B cell (primary cell): Measurements from ENCODE around the gene B4GALT1. TPM values are rescaled to one million over a fixed set of nuclear protein-coding genes. Genes with fewer than 3 reads are reported as not detected.

ENCODE experiments used
- ATAC-seq: fragments of 200-7000 bp; cut with Tn5 transposase; one replicate; pipeline ENCODE4 v1.10.0; 2021; ENCODE audit warnings: low read depth, mild to moderate bottlenecking, moderate number of reproducible peaks, moderate library complexity
- CTCF ChIA-PET: fragments of 350-600 bp; sonication (Branson Sonifier 250); formaldehyde crosslinking; loops from one replicate; lab custom pipeline; 2021; ENCODE audit warnings: antibody characterized with exemption, inconsistent platforms; lab: Charles Lee
- POLR2A ChIA-PET: fragments of 350-600 bp; sonication (Branson Sonifier 250); formaldehyde crosslinking; loops from one replicate; lab custom pipeline; 2021; ENCODE audit warnings: antibody characterized with exemption; lab: Charles Lee
- DNase-seq: peaks from one replicate; pipeline ENCODE4 v3.0.0; 2013
- H2AFZ ChIP-seq: 2 replicates; pipeline ENCODE4 v1.6.1; 2012; ENCODE audit warnings: mild to moderate bottlenecking, low read depth, low read length; ENCODE audit not compliant: insufficient read depth, poor library complexity, severe bottlenecking
- H3K27ac ChIP-seq, 2 donors: 1 replicate in 1 of 2; 2 replicates in 1 of 2; pipeline ENCODE4 v1.5.1; 2012 to 2013; ENCODE audit warnings: low read length in 2 of 2, mild to moderate bottlenecking in 2 of 2, moderate library complexity in 1 of 2
- H3K27me3 ChIP-seq, 4 experiments: fragments of 200-600 bp in 1 of 4; sonication (generic) in 1 of 4; replicated peaks in 1 of 4; 1 replicate in 2 of 4; 2 replicates in 2 of 4; pipeline versions ENCODE4 v1.6.1 to v1.7.0; 2013 to 2016; ENCODE audit warnings: low read length in 3 of 4, mild to moderate bottlenecking in 2 of 4, mixed read lengths in 1 of 4, moderate library complexity in 1 of 4; ENCODE audit not compliant: insufficient read depth in 4 of 4, control insufficient read depth in 3 of 4; ENCODE audit errors: control extremely low read depth in 1 of 4
- H3K36me3 ChIP-seq, 2 experiments: replicated peaks in 1 of 2; 1 replicate in 1 of 2; 2 replicates in 1 of 2; pipeline versions ENCODE4 v1.6.1 to v1.7.1; 2013; ENCODE audit warnings: low read length in 1 of 2; ENCODE audit not compliant: insufficient read depth in 2 of 2, control insufficient read depth in 1 of 2; ENCODE audit errors: control extremely low read depth in 1 of 2, extremely low read depth in 1 of 2
- H3K4me1 ChIP-seq, 2 donors: fragments of 200-600 bp in 1 of 2; sonication (generic) in 1 of 2; 1 replicate in 1 of 2; 2 replicates in 1 of 2; pipeline versions ENCODE4 v1.5.1 to v1.6.1; 2013 to 2017; ENCODE audit warnings: low read length in 2 of 2; ENCODE audit not compliant: control insufficient read depth in 2 of 2, insufficient read depth in 2 of 2
- H3K4me2 ChIP-seq: replicated peaks from 2 replicates; pipeline ENCODE3; 2012; ENCODE audit warnings: mild to moderate bottlenecking, low read depth, low read length; ENCODE audit not compliant: poor library complexity, severe bottlenecking
- H3K4me3 ChIP-seq, 5 experiments: fragments of 200-600 bp in 1 of 5; sonication (generic) in 1 of 5; 1 replicate in 3 of 5; 2 replicates in 2 of 5; pipeline versions ENCODE4 v1.5.1 to v1.7.0; 2011 to 2016; ENCODE audit warnings: low read length in 4 of 5, mild to moderate bottlenecking in 4 of 5, low read depth in 2 of 5, control low read depth in 1 of 5, moderate library complexity in 1 of 5; ENCODE audit not compliant: insufficient read depth in 1 of 5; ENCODE audit errors: control extremely low read depth in 1 of 5, extremely low read depth in 1 of 5
- H3K79me2 ChIP-seq: fragments of 200-600 bp; sonication (generic); one replicate; pipeline ENCODE4 v1.6.0; 2016; ENCODE audit warnings: low read length; ENCODE audit not compliant: control insufficient read depth, insufficient read depth
- H3K9ac ChIP-seq: fragments of 200-600 bp; sonication (generic); 2 replicates; pipeline ENCODE4 v1.6.1; 2017; ENCODE audit warnings: mild to moderate bottlenecking, low read length, moderate library complexity
- H3K9me3 ChIP-seq, 3 donors: one replicate each; pipeline versions ENCODE4 v1.6.1 to v1.7.1; 2013; ENCODE audit warnings: low read length in 2 of 3; ENCODE audit not compliant: control insufficient read depth in 2 of 3, insufficient read depth in 1 of 3; ENCODE audit errors: control extremely low read depth in 1 of 3
- H4K20me1 ChIP-seq: 2 replicates; pipeline ENCODE4 v1.6.0; 2012; ENCODE audit warnings: mild to moderate bottlenecking, low read length; ENCODE audit not compliant: insufficient read depth, control insufficient read depth, poor library complexity, severe bottlenecking
- H3K27ac Mint-ChIP-seq: one replicate; pipeline ENCODE4 v1.8.0; 2021; ENCODE audit warnings: mixed read lengths
- H3K27me3 Mint-ChIP-seq: one replicate; pipeline ENCODE4 v1.8.0; 2021; ENCODE audit warnings: mixed read lengths
- H3K4me1 Mint-ChIP-seq: one replicate; pipeline ENCODE4 v1.8.0; 2021; ENCODE audit warnings: mixed read lengths
- H3K4me3 Mint-ChIP-seq: one replicate; pipeline ENCODE4 v1.8.0; 2021; ENCODE audit warnings: mixed read lengths
- H3K9me3 Mint-ChIP-seq: one replicate; pipeline ENCODE4 v1.8.0; 2022; ENCODE audit warnings: mixed read lengths; ENCODE audit not compliant: insufficient read depth
- EZH2 ChIP-seq: IDR thresholded peaks from 2 replicates; pipeline ENCODE4 v1.6.1; 2012; ENCODE audit warnings: borderline replicate concordance, low read depth, mild to moderate bottlenecking, moderate library complexity, low read length; ENCODE audit not compliant: insufficient read depth, poor library complexity, severe bottlenecking
- WGBS: methylation state at CpG from one replicate; pipeline ENCODE4 v1.1.5; 2013; ENCODE audit warnings: missing lambda C conversion rate; ENCODE audit not compliant: insufficient coverage; 5-methylcytosine and 5-hydroxymethylcytosine counted together
- intact Hi-C: fragments of 100-400 bp; cut with micrococcal nuclease; formaldehyde crosslinking; loops from one replicate; pipeline ENCODE4 v1.10.0; 2022
- polyA plus RNA-seq: library from polyadenylated mRNA; depleted of rRNA; stranded (reverse); fragments of >200 nt; gene quantifications from 2 replicates; pipeline ENCODE4 v1.2.3, GENCODE V29; 2012
- total RNA-seq, 2 donors: library from RNA; stranded (reverse); fragments of 120-200 nt in 1 of 2; gene quantifications; 1 replicate in 1 of 2; 2 replicates in 1 of 2; pipeline versions ENCODE4 v1.2.3 to v1.2.4, GENCODE V29; 2013 to 2022
- TF ChIP-seq, protein P1 (sequence below): fragments of 200-600 bp; IDR thresholded peaks from one replicate; pipeline ENCODE4 v1.8.0; 2022; ENCODE audit warnings: antibody characterized with exemption, mild to moderate bottlenecking

Gene B4GALT1
- total and polyA plus RNA-seq, 2 donors (not counting 1 experiment from before 2014, with no cell fraction given): 49.2 to 201 TPM

DNA sequence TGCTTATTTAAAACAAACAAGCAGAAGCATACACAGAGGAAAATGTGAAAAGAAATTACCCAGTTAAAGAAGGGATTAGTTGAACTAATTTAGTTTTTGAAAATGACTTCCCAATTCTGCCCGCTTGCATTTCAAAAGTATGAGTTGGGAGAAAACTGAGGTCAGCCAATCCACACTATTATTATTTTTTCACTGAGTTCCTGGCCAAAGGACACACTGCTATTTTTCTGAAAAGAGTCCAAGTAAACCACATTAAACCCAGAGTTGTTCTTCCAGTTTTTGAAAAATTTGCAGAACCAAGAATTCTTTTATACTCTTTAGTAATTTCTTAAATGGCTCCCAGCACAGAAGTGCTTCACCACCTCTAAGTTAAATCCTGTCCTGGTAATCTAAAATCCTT is 98.1 kb downstream of the B4GALT1 start:
- H3K79me2 ChIP-seq: peaks cover 40% of the 10 kb centered on the region
- peaks cover 15 to 81% of the 10 kb centered on the region in 2 experiments for H3K36me3 ChIP-seq
- ChIA-PET POLR2A (no interaction called here), CTCF (no interaction called here)
- no peak overlapping the region for H2AFZ ChIP-seq
- H3K27ac Mint-ChIP-seq: no peak overlapping the region
- no CpG with 5 or more reads among the region's 1 CpG for WGBS
- peaks cover 17% of the 10 kb centered on the region for H4K20me1 ChIP-seq
- intact Hi-C loops: no loop called here
- H3K4me3 Mint-ChIP-seq: no peak overlapping the region
- H3K27me3 ChIP-seq: no peaks in the 10 kb centered on the region
- H3K4me2 ChIP-seq: no peak overlapping the region
- no peak for DNase-seq
- H3K9me3 Mint-ChIP-seq: no peaks in the 10 kb centered on the region
- ATAC-seq: no peak
- H3K4me1 Mint-ChIP-seq: peaks cover 29% of the 10 kb centered on the region
- H3K4me1 ChIP-seq: peaks cover 13 to 15% of the 10 kb centered on the region in 2 donors
- H3K27ac ChIP-seq: no peak overlapping the region
- TF ChIP-seq, protein P1, sequence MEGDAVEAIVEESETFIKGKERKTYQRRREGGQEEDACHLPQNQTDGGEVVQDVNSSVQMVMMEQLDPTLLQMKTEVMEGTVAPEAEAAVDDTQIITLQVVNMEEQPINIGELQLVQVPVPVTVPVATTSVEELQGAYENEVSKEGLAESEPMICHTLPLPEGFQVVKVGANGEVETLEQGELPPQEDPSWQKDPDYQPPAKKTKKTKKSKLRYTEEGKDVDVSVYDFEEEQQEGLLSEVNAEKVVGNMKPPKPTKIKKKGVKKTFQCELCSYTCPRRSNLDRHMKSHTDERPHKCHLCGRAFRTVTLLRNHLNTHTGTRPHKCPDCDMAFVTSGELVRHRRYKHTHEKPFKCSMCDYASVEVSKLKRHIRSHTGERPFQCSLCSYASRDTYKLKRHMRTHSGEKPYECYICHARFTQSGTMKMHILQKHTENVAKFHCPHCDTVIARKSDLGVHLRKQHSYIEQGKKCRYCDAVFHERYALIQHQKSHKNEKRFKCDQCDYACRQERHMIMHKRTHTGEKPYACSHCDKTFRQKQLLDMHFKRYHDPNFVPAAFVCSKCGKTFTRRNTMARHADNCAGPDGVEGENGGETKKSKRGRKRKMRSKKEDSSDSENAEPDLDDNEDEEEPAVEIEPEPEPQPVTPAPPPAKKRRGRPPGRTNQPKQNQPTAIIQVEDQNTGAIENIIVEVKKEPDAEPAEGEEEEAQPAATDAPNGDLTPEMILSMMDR: no peak
- TF ChIP-seq EZH2: no peak
- no peaks in the 10 kb centered on the region for H3K27me3 Mint-ChIP-seq
- no peak overlapping the region for H3K4me3 ChIP-seq
- H3K9me3 ChIP-seq: no peaks in the 10 kb centered on the region
- no peak overlapping the region for H3K9ac ChIP-seq

DNA sequence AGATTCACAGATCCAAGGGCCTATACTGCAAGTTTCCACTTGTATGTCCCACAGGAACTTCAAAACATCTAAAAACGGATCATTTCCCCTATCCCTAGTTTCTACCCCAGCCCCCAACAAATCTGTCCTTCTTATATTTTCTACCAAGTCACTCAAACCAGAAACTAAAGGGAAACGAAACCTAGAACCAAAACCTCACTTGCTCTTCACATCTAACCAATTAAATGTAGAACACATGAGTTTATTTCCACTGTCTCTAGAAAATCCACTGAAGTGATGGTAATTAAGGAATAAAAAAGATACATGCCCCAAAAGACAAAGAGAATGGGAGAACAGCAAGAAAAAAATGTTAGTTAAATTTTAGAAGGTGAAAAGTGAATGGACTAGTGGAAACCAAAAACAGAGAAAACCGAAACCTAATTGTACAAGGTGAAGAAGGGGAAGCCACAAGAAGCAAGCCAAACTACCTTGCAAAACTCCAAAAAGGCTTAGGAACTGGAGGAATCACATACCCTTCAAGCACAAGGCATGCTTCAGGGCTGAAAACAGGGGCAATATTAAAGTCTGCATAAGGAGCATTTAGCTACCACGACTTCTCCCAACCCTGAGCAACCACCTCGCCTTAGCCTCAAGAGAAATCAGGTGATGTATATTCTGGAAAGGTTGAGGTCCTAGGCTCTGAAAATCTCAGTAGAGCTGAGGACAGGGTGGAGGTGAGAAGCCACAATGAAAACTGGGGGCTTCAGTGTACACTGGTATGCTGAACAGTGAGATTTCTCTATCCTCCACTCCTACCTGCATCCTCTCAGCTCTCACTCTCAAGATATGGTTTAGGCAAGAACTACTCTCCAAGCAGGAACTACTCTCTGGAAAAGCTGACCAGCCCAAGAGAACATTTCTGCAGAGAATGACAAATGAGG is 101.7 kb downstream of the B4GALT1 start:
- DNase-seq (peak; percentile 50), ATAC-seq (peak; percentile 54)
- Histone ChIP-seq H2AFZ (no peak overlapping the region), H3K27me3 (no peaks in the 10 kb centered on the region), H3K36me3 (peaks cover 26 to 85% of the 10 kb centered on the region in 2 experiments), H3K9me3 (no peaks in the 10 kb centered on the region), H4K20me1 (peaks cover 14% of the 10 kb centered on the region), H3K79me2 (peaks cover 14% of the 10 kb centered on the region), H3K4me3 (no peak overlapping the region), H3K4me1 (peaks cover 13 to 15% of the 10 kb centered on the region in 2 donors), H3K9ac (peak overlapping the region; percentile 14), H3K4me2 (peak overlapping the region; percentile 38), H3K27ac (peak overlapping the region; percentile 1 to 45)
- ChIA-PET CTCF (interaction anchor here (0.8 kb wide), 1 partner anchor 159 kb away, joined by 3 read pairs; no protein-coding TSS in a partner anchor), POLR2A (interaction anchor here (0.8 to 0.9 kb wide), 2 partner anchors 21 to 989 kb away, joined by 3 read pairs; no protein-coding TSS in a partner anchor)
- Mint-ChIP-seq H3K4me3 (peak overlapping the region; percentile 68), H3K4me1 (peaks cover 14% of the 10 kb centered on the region), H3K27me3 (no peaks in the 10 kb centered on the region), H3K9me3 (no peaks in the 10 kb centered on the region), H3K27ac (peak overlapping the region; percentile 67)
- TF ChIP-seq, protein P1: no peak
- TF ChIP-seq EZH2: no peak
- 46% methylated on average over 1 of the region's 5 CpGs for WGBS
- intact Hi-C loops: no loop called here
